Stimulated activated CD8-positive, alpha-beta memory T cell treated with anti-CD3 and anti-CD28 coated beads, Interleukin-2, amount 100 ng/mL, for 48 hours (primary cell): ENCODE results near the gene GCAT.

Experiments used
- DNase-seq, 2 donors: peaks; one replicate each; pipeline ENCODE4 v3.0.0-alpha.2; 2020; ENCODE audit warnings: low read depth in 2 of 2

GCAT gene

DNA sequence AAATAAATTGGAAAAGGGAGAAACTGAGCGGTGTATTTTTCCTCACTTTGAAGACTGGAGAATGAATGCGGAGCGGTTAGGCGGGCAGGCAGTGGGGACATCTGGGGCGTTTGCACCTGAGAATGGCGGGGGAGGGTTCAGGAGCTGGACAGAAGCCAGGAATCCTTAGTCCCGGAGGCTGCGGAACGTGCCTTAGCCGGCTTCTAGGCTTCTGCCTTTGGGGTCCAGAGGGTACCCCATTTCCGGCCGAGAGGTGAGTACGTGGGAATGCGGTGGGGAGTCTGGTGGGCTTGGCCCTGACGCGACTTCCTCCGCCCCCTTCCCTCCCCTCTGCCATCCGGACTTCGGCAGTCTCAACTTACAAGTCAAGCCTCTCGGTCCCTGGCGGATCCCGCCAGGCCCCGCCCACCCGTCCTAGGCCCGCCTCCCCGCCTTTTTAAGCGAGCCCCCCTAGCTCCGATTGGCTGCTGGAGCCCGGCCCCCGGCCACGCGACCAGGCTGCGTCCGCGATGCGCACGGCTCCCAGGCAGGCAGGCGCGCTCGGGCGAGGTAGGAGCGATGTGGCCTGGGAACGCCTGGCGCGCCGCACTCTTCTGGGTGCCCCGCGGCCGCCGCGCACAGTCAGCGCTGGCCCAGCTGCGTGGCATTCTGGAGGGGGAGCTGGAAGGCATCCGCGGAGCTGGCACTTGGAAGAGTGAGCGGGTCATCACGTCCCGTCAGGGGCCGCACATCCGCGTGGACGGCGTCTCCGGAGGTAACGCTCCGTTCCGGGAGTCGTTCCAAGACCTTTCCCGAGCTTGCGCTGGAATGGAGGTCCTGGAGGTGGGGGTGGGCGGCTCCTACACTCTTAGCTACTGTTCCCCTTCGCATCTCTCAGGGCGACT, at the start of gene GCAT:
Gene GCAT, plus strand, starts transcription at position 525 of the 884 bp plus-strand sequence. Its CDS starts 34 bp downstream, at position 559.
- peak; percentile 90 to 96 for DNase-seq

DNA sequence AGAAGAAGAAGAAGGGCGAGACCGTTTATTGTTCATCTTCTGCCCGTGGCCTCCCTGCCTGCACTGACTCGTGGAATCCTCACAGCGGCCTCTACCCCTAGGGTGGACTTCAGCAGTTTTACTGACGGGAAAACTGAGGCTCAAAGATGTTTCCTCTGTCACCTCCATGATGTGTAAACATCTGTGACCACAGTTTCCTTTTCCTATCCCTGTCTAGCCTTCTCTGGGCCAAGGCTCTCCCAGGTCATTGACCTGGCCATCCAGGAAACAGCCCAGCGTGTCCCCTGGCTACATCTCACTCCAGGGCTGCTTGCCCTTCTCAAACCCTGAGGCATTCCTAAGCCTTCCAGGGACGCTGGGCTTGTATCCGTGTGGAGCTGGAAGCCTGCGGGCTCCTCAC, 49.0 kb upstream of the GCAT start:
- DNase-seq: no peak

DNA sequence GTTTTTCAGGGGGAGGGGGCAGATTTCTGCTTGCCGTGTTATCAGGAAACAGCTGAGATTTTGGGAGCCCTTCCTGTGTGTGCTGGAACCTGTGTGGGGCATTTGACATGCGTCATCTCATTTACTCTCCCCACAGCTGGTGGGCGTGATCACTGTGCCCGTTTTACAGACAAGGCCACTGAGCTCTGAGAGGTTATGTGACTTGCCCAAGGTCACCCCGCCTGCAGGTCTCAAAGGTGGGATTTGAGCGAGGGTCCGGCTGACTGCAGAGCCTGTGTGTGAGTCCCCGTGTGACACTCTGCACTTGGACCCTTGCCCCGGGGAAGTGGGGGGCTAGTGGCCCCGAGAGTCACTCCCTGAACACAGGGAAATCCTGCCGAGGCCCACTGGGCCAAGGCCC, 48.5 kb upstream of the GCAT start:
- no peak for DNase-seq

DNA sequence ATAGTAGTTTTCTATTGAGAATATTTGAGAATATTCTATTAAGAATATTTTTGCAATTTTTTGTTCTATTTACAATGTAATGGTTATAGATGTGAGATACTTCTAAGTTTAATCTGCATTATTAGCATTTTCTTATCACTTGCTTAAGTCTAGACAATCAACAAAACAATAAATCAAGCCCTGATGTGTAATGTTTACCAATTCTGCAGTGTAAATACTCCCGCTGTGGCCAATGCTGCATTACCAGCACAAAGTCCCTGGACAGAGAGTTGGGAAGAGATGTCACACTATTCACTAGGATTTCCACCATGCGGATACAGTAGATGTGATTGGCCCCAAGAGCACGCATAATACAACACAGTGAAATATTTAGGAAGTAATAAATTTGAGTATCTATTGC, 47.6 kb upstream of the GCAT start:
- DNase-seq: no peak

DNA sequence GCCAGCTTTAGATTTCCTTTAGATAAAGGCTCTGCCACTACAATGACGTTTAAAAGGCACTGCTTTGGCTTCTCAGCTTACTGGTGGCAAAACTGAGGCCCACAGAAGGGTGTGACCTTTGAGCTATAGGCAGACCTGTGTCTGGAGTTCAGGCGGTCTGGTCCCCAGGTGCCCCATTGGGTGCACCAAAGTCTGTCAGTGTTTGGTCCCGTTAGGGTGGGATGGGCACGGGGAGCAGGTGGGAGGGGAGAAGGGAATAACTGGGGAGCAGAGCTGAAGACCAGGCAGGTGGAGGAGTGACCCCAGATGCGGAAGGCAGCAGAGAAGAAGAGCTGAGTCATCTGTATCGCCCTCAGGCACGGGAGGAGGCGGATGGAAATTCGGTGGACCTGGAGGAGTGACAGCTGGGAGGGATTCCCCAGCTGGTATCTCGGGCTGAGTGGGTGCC, 45.3 kb upstream of the GCAT start:
- no peak for DNase-seq

DNA sequence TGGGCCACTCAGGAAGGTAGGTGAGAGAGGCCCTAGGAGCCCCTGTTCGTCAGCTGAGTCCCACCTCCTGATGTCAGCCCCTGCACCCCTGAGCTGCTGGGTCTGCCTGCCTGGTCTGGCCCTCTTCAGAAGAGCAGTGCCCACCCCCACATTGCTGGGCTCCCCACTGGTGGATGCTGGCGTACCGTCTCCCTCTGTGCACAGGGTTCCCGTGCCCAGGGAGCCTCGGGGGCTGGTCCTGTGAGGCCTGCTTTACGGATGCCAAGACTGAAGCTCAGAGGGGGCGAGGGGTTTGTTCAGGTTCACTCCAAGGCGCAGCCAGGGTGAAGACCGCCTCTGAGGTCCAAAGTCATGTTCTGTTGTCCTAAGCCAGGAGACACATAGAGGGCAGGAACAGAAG, 44.7 kb upstream of the GCAT start:
- DNase-seq: no peak

DNA sequence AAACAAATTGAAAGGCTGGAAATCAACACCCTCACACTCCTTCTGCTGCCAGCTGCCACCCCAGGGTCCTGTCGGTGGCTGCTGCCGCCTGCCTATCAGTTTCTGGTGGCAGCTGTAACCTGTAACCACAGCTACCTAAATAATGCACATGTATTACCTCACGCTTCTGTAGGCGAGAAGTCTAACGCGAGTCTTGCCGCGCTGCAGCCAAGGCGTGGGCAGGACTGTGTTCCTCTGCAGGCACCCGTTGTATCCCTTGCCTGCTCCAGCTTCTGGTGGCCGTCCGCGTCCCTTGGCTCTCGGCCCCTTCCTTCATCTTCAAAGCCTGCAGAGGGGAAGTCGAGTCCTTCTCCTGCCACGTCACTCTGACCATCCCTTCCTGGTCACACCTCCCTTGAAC, 44.1 kb upstream of the GCAT start:
- no peak for DNase-seq

DNA sequence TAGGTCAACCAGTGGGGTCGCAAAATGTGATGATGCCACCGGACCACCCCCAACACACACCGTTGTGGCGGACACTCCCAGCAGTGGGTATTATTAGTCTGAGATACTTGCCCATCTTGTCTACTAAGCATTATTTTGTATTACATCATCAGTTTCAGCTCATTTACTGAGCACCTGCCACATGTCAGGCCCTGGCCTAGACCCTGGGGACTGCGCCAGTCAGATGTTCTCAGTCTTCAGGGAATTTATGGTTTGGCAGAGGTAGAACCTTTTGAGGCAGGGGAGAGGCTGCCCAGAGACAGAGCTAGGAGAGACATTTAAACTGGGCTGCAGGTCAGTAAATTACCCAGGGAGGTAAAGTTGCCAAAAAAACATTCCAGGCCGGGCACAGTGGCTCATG, 43.1 kb upstream of the GCAT start:
- DNase-seq: no peak

DNA sequence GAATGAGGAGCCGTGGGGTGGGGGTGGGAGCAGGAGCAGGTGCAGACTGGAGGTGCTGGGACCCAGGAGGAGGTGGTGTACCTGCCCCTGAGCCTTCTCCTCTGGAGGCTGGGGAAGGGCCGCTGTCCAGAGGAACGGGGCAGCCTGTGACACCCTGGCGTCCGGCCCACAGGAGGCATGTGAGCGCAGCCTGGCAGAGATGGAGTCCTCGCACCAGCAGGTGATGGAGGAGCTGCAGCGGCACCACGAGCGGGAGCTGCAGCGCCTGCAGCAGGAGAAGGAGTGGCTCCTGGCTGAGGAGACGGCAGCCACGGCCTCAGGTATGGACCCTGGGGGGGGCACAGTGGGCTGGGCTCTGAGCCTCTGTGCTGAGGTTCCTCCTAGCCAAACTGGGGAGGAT, 42.2 kb upstream of the GCAT start:
- DNase-seq: no peak

DNA sequence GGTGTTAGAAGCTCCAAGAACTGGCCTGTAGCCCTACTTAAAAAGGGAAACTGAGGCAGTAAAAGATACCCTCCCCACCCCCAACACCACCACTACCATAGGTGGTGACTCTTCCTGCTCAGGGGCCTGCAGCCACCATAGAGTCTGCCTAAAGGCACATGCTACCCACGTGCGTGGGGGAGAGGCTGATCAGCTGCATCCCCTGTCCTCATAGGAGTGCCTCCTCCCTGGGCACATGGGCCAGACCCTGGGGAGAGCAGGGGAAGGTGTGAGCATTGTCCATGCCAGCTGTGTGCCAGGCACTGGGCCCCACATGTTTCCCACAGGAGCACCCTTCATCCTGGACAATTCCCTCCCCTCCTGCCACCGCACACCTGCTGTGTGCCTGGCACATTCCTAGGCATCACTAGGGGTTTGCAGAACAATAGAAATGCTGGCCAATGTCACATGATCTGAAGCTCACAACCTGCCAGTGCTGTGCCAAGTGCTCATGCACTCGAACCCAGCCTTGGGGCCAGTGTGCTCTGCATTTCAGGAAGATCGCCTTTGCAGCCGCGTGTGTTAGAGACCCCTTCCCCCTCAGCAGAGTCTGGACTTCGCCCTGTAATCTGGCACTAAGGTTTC, 41.7 kb upstream of the GCAT start:
- DNase-seq: no peak

DNA sequence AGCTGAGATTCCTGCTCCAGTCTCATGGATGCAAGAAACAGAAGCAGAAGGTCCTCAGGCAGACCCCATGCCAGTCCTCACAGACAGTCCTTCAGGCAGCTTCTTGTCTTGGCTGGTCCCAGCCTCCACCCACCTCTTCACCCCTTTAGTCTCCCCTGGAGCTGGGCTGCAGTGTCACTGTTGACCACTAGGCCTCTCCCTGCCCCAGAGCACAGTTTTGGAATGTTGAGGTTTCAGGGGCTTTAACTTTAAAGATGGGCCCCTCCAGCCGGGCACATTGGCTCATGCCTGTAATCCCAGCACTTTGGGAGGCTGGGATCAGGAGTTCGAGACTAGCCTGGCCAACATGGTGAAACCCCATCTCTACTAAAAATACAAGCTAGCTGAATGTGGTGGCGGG, 39.5 kb upstream of the GCAT start:
- DNase-seq: no peak

DNA sequence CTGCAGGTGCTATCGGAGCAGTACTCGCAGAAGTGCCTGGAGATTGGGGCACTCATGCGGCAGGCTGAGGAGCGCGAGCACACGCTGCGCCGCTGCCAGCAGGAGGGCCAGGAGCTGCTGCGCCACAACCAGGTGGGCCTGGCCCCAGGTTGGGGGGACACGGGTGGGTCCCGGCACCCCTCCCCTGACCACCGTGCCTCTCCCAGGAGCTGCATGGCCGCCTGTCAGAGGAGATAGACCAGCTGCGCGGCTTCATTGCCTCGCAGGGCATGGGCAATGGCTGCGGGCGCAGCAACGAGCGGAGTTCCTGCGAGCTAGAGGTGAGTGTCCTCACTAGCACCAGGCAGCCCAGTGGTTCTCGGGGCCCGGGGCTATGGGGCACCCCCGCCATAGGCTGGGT, 38.7 kb upstream of the GCAT start:
- DNase-seq: no peak

DNA sequence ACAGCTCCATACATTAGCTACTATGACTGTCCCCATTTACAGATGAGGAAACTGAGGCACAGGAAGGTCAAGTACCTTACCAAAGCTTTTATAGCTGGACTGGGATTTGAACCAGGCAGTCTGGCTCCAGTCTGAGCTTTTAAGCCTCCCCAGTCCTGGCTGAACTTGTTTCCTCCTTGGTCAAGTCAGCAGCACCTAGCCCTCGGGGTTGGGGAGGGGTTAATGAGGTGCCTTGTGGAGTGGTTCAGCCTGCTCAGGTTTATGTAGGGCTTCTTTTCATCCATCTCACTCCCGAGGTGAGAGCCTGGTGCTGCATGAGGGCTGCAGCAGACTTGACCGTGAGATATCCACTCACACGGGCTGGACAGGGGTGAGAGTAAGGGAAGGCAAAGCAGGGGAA, 36.7 kb upstream of the GCAT start:
- DNase-seq: no peak

DNA sequence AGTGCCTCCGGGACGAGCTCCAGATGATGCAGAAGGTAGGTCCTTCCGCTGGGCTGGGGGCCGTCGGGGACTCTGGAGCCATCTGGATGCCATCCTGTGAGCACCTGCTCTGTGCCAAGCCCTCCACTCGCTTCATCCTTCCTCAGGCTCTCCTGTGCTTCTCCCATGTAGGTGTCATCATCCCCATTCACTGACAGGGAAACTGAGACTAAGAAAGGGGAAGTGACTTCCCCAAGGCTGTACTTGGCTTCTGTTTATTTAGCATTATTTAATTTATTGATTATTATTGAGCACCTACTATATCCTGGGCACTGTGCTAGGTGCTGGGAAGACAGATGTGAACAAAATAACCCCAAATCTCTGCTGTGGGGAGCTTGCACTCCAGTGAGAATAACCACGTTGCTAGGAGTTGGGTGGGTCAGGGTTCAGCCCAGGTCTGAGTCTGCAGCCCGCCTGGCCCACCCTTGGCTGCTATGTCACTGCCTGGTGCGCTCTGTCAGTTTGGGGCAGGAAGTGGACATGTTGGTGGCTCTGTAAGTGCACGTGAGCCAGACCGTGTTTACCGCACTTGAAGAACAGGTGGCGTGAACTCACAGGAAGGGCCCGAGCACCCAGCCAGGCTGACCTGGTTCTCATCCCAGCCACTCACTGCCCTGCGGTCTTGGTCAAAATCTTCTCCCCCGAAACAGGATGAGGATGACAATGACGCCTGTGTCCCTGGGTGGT, 35.9 kb upstream of the GCAT start:
- DNase-seq: no peak

DNA sequence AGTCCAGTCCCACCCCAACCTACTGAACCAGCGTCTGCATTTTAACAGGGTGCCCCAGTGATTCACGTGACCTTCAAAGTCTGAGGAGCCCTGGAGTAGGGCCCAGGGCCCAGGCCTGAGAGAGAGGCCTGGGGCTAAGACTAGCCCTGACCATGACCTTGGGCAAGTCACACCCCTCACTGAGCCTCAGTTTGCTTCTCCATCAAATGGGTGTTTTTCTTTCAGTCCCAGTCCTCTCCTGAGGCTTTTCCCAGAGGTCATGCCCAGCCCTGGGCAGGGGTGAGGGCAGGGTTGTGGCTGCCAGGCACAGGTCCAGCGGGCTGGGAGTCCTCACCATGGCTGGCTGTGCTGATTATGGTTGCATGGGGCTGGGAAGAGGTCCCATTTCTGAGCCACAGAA, 33.0 kb upstream of the GCAT start:
- no peak for DNase-seq

DNA sequence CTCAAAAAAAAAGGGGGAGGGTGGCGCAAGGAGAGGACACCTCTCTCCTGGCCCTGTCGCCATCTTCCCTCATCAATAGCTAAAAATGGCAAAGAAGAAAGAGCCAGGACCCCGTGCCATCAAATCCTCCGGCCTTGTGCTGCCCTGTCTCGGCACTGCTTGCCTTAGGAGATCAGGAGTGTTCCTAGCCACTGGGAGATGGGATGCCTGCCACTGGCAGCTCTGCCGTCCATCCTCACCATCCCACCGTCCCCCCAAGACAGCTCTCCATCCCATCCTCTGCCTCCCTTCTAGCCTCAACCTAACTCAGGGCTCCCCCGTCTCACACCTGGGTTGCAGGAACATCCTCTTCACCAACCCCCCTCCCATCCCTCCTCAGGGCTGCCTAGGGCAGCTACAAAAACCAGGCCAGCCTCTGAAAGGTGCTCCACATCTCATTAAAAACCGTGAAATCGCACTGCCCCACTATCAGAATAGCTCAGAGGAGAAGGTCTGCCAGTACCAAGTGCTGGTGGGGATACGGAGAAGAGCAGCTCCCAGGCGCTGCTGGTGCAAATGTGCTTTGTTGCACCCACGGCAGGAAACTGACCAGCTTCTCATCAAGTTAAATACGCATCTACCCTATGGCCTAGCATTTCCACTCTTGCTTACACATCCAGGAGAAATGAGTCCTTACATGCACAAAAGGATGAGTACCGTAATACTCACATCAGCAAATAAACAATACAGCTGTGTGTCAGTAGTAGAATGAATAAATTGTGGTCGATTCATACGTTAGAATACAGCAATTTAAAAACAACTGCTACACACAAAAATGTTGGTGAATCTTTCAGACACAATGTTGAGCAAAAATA, 31.7 kb upstream of the GCAT start:
- no peak for DNase-seq

DNA sequence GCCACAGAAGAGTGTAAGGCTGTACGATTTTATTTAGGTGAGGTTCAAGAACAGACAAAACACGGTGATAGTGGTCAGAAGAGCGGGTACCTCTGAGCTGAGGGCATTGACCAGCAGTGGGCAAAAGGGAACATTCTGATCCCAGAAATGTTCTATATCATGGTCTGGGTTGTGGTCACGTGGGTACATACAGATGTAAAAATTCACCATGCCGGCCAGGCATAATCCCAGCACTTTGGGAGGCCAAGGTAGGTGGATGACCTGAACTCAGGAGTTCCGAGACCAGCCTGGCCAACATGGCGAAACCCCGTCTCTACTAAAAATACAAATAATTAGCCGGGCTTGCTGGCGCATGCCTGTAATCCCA, 31.1 kb upstream of the GCAT start:
- no peak for DNase-seq

DNA sequence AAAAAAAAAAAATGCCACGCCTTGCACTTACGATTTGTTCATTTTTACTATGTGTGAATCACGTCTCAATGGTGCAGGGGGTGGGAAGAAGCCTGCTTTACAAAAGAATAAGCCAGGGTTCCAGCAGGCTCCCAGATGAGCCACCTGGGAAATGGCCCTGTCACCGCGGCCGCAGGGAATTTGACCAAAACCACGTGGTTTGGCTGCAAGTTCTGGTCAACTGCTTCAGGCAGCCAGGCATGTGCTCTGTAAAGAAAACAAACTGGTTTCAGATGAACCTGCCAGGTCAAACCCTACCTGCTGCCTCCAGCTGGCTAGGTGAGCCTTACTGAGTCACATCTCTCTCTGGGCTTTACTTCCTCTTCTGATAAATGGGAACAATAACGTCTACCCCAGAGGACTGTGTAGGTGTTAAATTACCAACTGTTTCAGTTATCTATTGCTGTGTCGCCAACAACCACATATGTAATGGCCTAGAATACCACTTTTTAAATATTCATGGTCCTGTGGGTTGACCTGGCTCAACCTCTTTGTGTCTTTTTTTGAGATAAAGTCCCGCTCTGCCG, 30.5 kb upstream of the GCAT start:
- DNase-seq: no peak

DNA sequence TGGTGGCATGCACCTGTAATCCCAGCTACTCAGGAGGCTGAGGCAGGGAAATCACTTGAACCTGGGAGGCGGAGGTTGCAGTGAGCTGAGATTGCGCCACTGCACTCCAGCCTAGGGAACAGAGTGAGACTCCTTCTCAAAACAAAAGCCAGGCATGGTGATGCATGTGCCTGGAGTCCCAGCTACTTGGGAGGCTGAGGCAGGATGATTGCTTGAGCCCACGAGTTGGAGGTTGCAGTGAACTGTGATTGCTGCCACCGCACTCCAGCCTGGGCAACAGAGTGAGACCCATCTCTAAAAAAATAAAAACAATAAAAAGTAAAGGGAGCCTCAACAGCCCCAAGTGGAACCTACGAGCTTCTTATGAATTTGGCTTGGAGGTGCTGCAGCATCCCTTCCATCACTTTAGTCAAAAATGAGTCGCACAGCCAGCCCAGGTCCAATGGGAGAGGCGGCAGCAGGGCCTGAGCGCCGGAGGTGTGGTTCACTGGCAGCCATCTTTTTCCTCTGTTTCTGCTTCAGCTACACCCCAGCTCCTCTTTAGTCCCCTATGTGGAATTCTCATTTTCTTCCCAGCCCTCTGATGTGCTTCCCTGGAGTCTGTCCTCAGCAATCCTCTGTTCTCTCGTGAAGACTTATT, 29.2 kb upstream of the GCAT start:
- no peak for DNase-seq

DNA sequence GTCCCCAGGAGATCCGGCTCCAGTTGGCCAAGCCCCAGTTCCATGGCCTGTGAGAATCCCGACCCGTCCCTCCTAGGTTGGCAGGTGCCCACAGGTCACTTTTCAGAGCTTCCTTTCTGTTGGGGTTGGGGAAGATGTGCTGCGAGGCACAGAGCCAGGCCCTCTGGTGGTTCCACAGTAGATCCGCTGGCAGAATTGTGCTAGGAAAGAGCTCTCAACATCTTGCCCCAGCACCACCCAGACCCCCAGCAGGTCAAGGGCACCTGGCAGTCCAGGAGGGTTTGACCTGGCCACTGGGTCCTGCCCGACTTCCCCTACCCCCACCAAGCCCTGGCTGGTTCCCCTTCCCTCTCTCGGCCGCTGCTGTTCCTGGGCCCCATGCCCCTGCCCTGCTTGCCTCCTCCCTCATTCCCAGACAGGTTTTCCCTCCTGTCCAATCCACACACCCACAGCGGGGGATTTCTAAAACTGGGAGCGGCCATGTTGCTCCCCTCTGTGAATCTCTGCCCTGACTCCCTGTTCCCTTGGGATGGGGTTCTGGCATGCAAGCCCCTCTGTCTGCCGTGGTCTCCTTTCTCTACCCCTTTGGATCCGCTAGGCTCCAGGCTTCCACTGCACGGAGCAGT, 26.2 kb upstream of the GCAT start:
- DNase-seq: no peak
